GM12892 (cell line): ENCODE data around the gene TRA2A.

Experiments used
- POLR2A ChIP-seq: IDR thresholded peaks from 2 replicates; pipeline ENCODE4 v1.6.1; 2011; ENCODE audit warnings: low read depth, low read length, control low read depth
- POLR2AphosphoS5 ChIP-seq: IDR thresholded peaks from 2 replicates; pipeline ENCODE4 v1.6.1; 2011; ENCODE audit warnings: low read depth, low read length, control low read depth
- TAF1 ChIP-seq: IDR thresholded peaks from 2 replicates; pipeline ENCODE4 v1.6.1; 2011; ENCODE audit warnings: low read depth, mild to moderate bottlenecking, control low read depth, low read length, borderline replicate concordance

- no peak for TF ChIP-seq POLR2A
- TF ChIP-seq TAF1, result no peak
- no peak for TF ChIP-seq POLR2AphosphoS5
These were observed 56.3 kb downstream of the TRA2A start for GRCh38 chr7:23475576-23475839.
